GM23338 (cell line): ENCODE results near the gene TCF7. TPM values are rescaled to one million over a fixed set of nuclear protein-coding genes. Genes with fewer than 3 reads are reported as not detected.

Experiments
- ATAC-seq: fragments of 200-7000 bp; cut with Tn5 transposase; 3 replicates; pipeline ENCODE4 v1.9.1; 2020
- DNase-seq: peaks from one replicate; pipeline ENCODE4 v3.0.0-alpha.2; 2015; ENCODE audit warnings: low spot score
- H2AFZ ChIP-seq: fragments of 200-600 bp; sonication (generic); 2 replicates; pipeline ENCODE4 v1.8.0; 2016; ENCODE audit warnings: antibody characterized with exemption, mild to moderate bottlenecking, moderate library complexity
- H3F3A ChIP-seq: fragments of 200-600 bp; sonication (generic); replicated peaks from 2 replicates; pipeline ENCODE4 v1.8.0; 2017; ENCODE audit warnings: antibody characterized with exemption, mixed run types, low read depth
- H3K27ac ChIP-seq: fragments of 200-600 bp; sonication (generic); 2 replicates; pipeline ENCODE4 v1.6.1; 2016; ENCODE audit warnings: low read depth
- H3K27me3 ChIP-seq: fragments of 200-600 bp; sonication (generic); 2 replicates; pipeline ENCODE4 v1.8.0; 2016; ENCODE audit warnings: mild to moderate bottlenecking, mixed run types, moderate library complexity; ENCODE audit not compliant: insufficient read depth
- H3K36me3 ChIP-seq: fragments of 200-600 bp; sonication (generic); 2 replicates; pipeline ENCODE4 v1.8.0; 2016; ENCODE audit warnings: mild to moderate bottlenecking; ENCODE audit not compliant: insufficient read depth
- H3K4me1 ChIP-seq: fragments of 200-600 bp; sonication (generic); 2 replicates; pipeline ENCODE4 v1.8.0; 2016; ENCODE audit warnings: mild to moderate bottlenecking, moderate library complexity; ENCODE audit not compliant: insufficient read depth
- H3K4me2 ChIP-seq: fragments of 200-600 bp; sonication (generic); 2 replicates; pipeline ENCODE4 v1.7.1; 2017; ENCODE audit warnings: mixed run types
- H3K4me3 ChIP-seq: fragments of 200-600 bp; sonication (generic); 2 replicates; pipeline ENCODE4 v1.6.1; 2016; ENCODE audit warnings: mixed run types
- H3K79me2 ChIP-seq: fragments of 200-600 bp; sonication (generic); replicated peaks from 2 replicates; pipeline ENCODE4 v1.8.0; 2017; ENCODE audit warnings: mild to moderate bottlenecking; ENCODE audit not compliant: insufficient read depth
- H3K9me2 ChIP-seq: fragments of 200-600 bp; sonication (generic); 2 replicates; pipeline ENCODE4 v1.8.0; 2017; ENCODE audit not compliant: insufficient read depth
- H4K20me1 ChIP-seq: fragments of 200-600 bp; sonication (generic); replicated peaks from 2 replicates; pipeline ENCODE4 v1.8.0; 2017; ENCODE audit warnings: mild to moderate bottlenecking; ENCODE audit not compliant: insufficient read depth
- H3K27ac Mint-ChIP-seq: 2 replicates; pipeline ENCODE4 v1.8.0; 2020; ENCODE audit warnings: inconsistent platforms, mild to moderate bottlenecking, moderate library complexity, mixed read lengths
- H3K27me3 Mint-ChIP-seq: 3 replicates; pipeline ENCODE4 v1.8.0; 2022; ENCODE audit warnings: low read depth, mild to moderate bottlenecking, moderate library complexity, mixed read lengths, inconsistent platforms; ENCODE audit not compliant: insufficient read depth, poor library complexity
- H3K36me3 Mint-ChIP-seq: 3 replicates; pipeline ENCODE4 v1.8.0; 2021; ENCODE audit warnings: low read depth, mild to moderate bottlenecking, inconsistent platforms, moderate library complexity, mixed read lengths
- H3K4me1 Mint-ChIP-seq: 3 replicates; pipeline ENCODE4 v1.8.0; 2020; ENCODE audit warnings: mild to moderate bottlenecking, inconsistent platforms, mixed read lengths
- H3K4me3 Mint-ChIP-seq: 3 replicates; pipeline ENCODE4 v1.8.0; 2021; ENCODE audit warnings: moderate library complexity, mild to moderate bottlenecking, inconsistent platforms, mixed read lengths
- H3K9me3 Mint-ChIP-seq: 3 replicates; pipeline ENCODE4 v1.8.0; 2020; ENCODE audit warnings: moderate library complexity, mild to moderate bottlenecking, inconsistent platforms, mixed read lengths
- CREB1 ChIP-seq: fragments of 250-450 bp; sonication (Bioruptor Pico); IDR thresholded peaks from 2 replicates; pipeline ENCODE4 v1.5.0; 2020; ENCODE audit warnings: low read depth, mild to moderate bottlenecking, moderate library complexity
- CTCF ChIP-seq, 2 experiments: fragments of 200-600 bp in 1 of 2; sonication (generic) in 1 of 2; conservative IDR thresholded peaks; 2 replicates each; pipeline versions ENCODE4 v1.5.1 to v1.6.1; 2016 to 2017; ENCODE audit warnings: antibody characterized with exemption in 2 of 2, low read depth in 2 of 2, mild to moderate bottlenecking in 2 of 2, moderate library complexity in 1 of 2
- ETS1 ChIP-seq: IDR thresholded peaks from 2 replicates; pipeline ENCODE4 v1.6.1; 2016; ENCODE audit warnings: antibody characterized with exemption
- EZH2 ChIP-seq: fragments of 200-600 bp; sonication (generic); IDR thresholded peaks from one replicate; pipeline ENCODE4 v1.8.0; 2017; ENCODE audit warnings: antibody characterized with exemption, mild to moderate bottlenecking, low read depth; ENCODE audit not compliant: unreplicated experiment
- EZH2phosphoT487 ChIP-seq: fragments of 200-600 bp; sonication (generic); IDR thresholded peaks from one replicate; pipeline ENCODE4 v1.8.1; 2018; ENCODE audit warnings: antibody characterized with exemption; ENCODE audit not compliant: unreplicated experiment
- JUNB ChIP-seq: IDR thresholded peaks from one replicate; pipeline ENCODE4 v1.6.1; 2016; ENCODE audit warnings: antibody characterized with exemption; ENCODE audit not compliant: unreplicated experiment
- NANOG ChIP-seq: IDR thresholded peaks from 2 replicates; pipeline ENCODE4 v1.6.1; 2016; ENCODE audit warnings: antibody characterized with exemption, borderline replicate concordance
- POLR2AphosphoS5 ChIP-seq: IDR thresholded peaks from 2 replicates; pipeline ENCODE4 v1.6.1; 2016; ENCODE audit warnings: antibody characterized with exemption, low read depth
- STAT1 ChIP-seq: IDR thresholded peaks from one replicate; pipeline ENCODE4 v1.6.1; 2016; ENCODE audit warnings: antibody characterized with exemption; ENCODE audit not compliant: unreplicated experiment
- ZNF114 ChIP-seq: fragments of 250-450 bp; sonication (Bioruptor Pico); IDR thresholded peaks from 2 replicates; pipeline ENCODE4 v1.5.0; 2020; ENCODE audit warnings: mild to moderate bottlenecking, moderate library complexity
- ZNF331 ChIP-seq: fragments of 250-450 bp; sonication (Bioruptor Pico); IDR thresholded peaks from 2 replicates; pipeline ENCODE4 v1.5.0; 2020; ENCODE audit warnings: low read depth, mild to moderate bottlenecking, moderate library complexity
- polyA plus RNA-seq: library from polyadenylated mRNA; unstranded; fragments of >200 nt; fragmentation: Nextera tagmentation; extraction: Ambion mirVana; gene quantifications from 2 replicates; pipeline ENCODE4 v1.2.1, GENCODE V29; 2016
- total RNA-seq: library from RNA; depleted of rRNA; stranded (reverse); fragments of >200 nt; shearing (Covaris generic); gene quantifications from 2 replicates; pipeline ENCODE4 v1.2.3, GENCODE V29; 2014
- TF ChIP-seq, protein P1 (sequence below): IDR thresholded peaks from one replicate; pipeline ENCODE4 v1.6.1; 2018; ENCODE audit warnings: antibody characterized with exemption; ENCODE audit not compliant: unreplicated experiment
- TF ChIP-seq, protein P2 (sequence below): fragments of 250-450 bp; sonication (Bioruptor Pico); IDR thresholded peaks from 2 replicates; pipeline ENCODE4 v1.5.0; 2020; ENCODE audit warnings: mild to moderate bottlenecking, moderate library complexity

The TCF7 gene
- total and polyA plus RNA-seq, 2 experiments from 2014 or later: 5.6 to 8.1 TPM

GRCh38 chr5:134161513-134162395, 47.3 kb downstream of the TCF7 start:
- DNase-seq (no peak), ATAC-seq (no peak)
- H3K9me3 Mint-ChIP-seq: no peaks in the 10 kb centered on the region; the same call in 1 of the 3 replicates
- Histone ChIP-seq H3K36me3 (peaks cover 48% of the 10 kb centered on the region), H4K20me1 (peaks cover 2% of the 10 kb centered on the region; the same call in 1 of the 2 replicates), H3K27me3 (no peaks in the 10 kb centered on the region), H3K4me1 (no peaks in the 10 kb centered on the region), H3K4me3 (no peak overlapping the region), H3K79me2 (peaks cover 41% of the 10 kb centered on the region), H3K9me2 (no peaks in the 10 kb centered on the region), H3K4me2 (no peak overlapping the region), H3K27ac (no peak overlapping the region), H3F3A (no peaks in the 10 kb centered on the region), H2AFZ (no peak overlapping the region)
- H3K27me3 Mint-ChIP-seq: no peaks in the 10 kb centered on the region
- H3K4me1 Mint-ChIP-seq: no peaks in the 10 kb centered on the region
- TF ChIP-seq CREB1 (CRISPR knock-in tag): no peak
- TF ChIP-seq, protein P1, sequence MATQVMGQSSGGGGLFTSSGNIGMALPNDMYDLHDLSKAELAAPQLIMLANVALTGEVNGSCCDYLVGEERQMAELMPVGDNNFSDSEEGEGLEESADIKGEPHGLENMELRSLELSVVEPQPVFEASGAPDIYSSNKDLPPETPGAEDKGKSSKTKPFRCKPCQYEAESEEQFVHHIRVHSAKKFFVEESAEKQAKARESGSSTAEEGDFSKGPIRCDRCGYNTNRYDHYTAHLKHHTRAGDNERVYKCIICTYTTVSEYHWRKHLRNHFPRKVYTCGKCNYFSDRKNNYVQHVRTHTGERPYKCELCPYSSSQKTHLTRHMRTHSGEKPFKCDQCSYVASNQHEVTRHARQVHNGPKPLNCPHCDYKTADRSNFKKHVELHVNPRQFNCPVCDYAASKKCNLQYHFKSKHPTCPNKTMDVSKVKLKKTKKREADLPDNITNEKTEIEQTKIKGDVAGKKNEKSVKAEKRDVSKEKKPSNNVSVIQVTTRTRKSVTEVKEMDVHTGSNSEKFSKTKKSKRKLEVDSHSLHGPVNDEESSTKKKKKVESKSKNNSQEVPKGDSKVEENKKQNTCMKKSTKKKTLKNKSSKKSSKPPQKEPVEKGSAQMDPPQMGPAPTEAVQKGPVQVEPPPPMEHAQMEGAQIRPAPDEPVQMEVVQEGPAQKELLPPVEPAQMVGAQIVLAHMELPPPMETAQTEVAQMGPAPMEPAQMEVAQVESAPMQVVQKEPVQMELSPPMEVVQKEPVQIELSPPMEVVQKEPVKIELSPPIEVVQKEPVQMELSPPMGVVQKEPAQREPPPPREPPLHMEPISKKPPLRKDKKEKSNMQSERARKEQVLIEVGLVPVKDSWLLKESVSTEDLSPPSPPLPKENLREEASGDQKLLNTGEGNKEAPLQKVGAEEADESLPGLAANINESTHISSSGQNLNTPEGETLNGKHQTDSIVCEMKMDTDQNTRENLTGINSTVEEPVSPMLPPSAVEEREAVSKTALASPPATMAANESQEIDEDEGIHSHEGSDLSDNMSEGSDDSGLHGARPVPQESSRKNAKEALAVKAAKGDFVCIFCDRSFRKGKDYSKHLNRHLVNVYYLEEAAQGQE: no peak
- no peak for TF ChIP-seq NANOG
- TF ChIP-seq JUNB: no peak
- no peak for TF ChIP-seq EZH2
- no peak for TF ChIP-seq POLR2AphosphoS5
- no peak for TF ChIP-seq ZNF114 (CRISPR knock-in tag)
- no peak for TF ChIP-seq EZH2phosphoT487
- TF ChIP-seq ETS1: no peak
- TF ChIP-seq, protein P2, sequence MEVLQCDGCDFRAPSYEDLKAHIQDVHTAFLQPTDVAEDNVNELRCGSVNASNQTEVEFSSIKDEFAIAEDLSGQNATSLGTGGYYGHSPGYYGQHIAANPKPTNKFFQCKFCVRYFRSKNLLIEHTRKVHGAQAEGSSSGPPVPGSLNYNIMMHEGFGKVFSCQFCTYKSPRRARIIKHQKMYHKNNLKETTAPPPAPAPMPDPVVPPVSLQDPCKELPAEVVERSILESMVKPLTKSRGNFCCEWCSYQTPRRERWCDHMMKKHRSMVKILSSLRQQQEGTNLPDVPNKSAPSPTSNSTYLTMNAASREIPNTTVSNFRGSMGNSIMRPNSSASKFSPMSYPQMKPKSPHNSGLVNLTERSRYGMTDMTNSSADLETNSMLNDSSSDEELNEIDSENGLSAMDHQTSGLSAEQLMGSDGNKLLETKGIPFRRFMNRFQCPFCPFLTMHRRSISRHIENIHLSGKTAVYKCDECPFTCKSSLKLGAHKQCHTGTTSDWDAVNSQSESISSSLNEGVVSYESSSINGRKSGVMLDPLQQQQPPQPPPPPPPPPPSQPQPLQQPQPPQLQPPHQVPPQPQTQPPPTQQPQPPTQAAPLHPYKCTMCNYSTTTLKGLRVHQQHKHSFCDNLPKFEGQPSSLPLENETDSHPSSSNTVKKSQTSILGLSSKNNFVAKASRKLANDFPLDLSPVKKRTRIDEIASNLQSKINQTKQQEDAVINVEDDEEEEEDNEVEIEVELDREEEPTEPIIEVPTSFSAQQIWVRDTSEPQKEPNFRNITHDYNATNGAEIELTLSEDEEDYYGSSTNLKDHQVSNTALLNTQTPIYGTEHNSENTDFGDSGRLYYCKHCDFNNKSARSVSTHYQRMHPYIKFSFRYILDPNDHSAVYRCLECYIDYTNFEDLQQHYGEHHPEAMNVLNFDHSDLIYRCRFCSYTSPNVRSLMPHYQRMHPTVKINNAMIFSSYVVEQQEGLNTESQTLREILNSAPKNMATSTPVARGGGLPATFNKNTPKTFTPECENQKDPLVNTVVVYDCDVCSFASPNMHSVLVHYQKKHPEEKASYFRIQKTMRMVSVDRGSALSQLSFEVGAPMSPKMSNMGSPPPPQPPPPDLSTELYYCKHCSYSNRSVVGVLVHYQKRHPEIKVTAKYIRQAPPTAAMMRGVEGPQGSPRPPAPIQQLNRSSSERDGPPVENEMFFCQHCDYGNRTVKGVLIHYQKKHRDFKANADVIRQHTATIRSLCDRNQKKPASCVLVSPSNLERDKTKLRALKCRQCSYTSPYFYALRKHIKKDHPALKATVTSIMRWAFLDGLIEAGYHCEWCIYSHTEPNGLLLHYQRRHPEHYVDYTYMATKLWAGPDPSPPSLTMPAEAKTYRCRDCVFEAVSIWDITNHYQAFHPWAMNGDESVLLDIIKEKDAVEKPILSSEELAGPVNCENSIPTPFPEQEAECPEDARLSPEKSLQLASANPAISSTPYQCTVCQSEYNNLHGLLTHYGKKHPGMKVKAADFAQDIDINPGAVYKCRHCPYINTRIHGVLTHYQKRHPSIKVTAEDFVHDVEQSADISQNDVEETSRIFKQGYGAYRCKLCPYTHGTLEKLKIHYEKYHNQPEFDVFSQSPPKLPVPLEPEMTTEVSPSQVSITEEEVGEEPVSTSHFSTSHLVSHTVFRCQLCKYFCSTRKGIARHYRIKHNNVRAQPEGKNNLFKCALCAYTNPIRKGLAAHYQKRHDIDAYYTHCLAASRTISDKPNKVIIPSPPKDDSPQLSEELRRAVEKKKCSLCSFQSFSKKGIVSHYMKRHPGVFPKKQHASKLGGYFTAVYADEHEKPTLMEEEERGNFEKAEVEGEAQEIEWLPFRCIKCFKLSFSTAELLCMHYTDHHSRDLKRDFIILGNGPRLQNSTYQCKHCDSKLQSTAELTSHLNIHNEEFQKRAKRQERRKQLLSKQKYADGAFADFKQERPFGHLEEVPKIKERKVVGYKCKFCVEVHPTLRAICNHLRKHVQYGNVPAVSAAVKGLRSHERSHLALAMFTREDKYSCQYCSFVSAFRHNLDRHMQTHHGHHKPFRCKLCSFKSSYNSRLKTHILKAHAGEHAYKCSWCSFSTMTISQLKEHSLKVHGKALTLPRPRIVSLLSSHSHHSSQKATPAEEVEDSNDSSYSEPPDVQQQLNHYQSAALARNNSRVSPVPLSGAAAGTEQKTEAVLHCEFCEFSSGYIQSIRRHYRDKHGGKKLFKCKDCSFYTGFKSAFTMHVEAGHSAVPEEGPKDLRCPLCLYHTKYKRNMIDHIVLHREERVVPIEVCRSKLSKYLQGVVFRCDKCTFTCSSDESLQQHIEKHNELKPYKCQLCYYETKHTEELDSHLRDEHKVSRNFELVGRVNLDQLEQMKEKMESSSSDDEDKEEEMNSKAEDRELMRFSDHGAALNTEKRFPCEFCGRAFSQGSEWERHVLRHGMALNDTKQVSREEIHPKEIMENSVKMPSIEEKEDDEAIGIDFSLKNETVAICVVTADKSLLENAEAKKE (CRISPR knock-in tag): no peak
- no peak for TF ChIP-seq ZNF331
- TF ChIP-seq CTCF (conservative IDR thresholded peaks at IDR 0.05; ENCODE audit: low read depth in 2 of 2): no peak
- TF ChIP-seq STAT1: no peak
- no peak overlapping the region for H3K4me3 Mint-ChIP-seq
- H3K36me3 Mint-ChIP-seq: peaks cover 75% of the 10 kb centered on the region
- no peak overlapping the region for H3K27ac Mint-ChIP-seq
